Right kidney (tissue), 1 donor: Measurements from ENCODE around the gene SAMSN1.
"Not testable (repeated sequence)": the region's sequence is repeated elsewhere in the genome, so short reads cannot be mapped to it uniquely, and the experiment has no call there.

Experiments used
- DNase-seq: peaks from one replicate; pipeline ENCODE4 v3.0.0-alpha.2; 2016

The SAMSN1 gene

GRCh38 chr21:14567331-14568279, 21.5 kb upstream of the SAMSN1 start:
- DNase-seq = no peak

- no peak for DNase-seq
Observed at GRCh38 chr21:14566894-14567293, 20.8 kb upstream of the SAMSN1 start.

GRCh38 chr21:14562959-14563358, 16.8 kb upstream of the SAMSN1 start:
- DNase-seq = no peak

GRCh38 chr21:14560555-14560954, 14.4 kb upstream of the SAMSN1 start:
- DNase-seq = no peak

- DNase-seq = no peak
Observed at GRCh38 chr21:14560139-14560538, 14.0 kb upstream of the SAMSN1 start.

- DNase-seq = no peak
Observed at GRCh38 chr21:14559102-14559501, 13.0 kb upstream of the SAMSN1 start.

- no peak for DNase-seq
Observed at GRCh38 chr21:14557413-14557812, 11.3 kb upstream of the SAMSN1 start.

- no peak for DNase-seq
Observed at GRCh38 chr21:14554948-14555347, 8.8 kb upstream of the SAMSN1 start.

- no peak for DNase-seq
Observed at GRCh38 chr21:14553422-14553821, 7.3 kb upstream of the SAMSN1 start.

GRCh38 chr21:14551741-14552140, 5.6 kb upstream of the SAMSN1 start:
- no peak for DNase-seq

GRCh38 chr21:14550135-14550534, 4.0 kb upstream of the SAMSN1 start:
- no peak for DNase-seq

GRCh38 chr21:14548779-14549178, 2.7 kb upstream of the SAMSN1 start:
- DNase-seq = no peak

GRCh38 chr21:14547834-14548513, 1.9 kb upstream of the SAMSN1 start:
- DNase-seq = no peak

GRCh38 chr21:14546719-14547118, 604 bp upstream of the SAMSN1 start:
- DNase-seq = not testable (repeated sequence)

GRCh38 chr21:14543983-14544382, 2.1 kb downstream of the SAMSN1 start:
- DNase-seq = no peak

- no peak for DNase-seq
Observed at GRCh38 chr21:14542638-14543037, 3.5 kb downstream of the SAMSN1 start.

GRCh38 chr21:14541841-14542490, 4.1 kb downstream of the SAMSN1 start:
- DNase-seq = no peak

GRCh38 chr21:14538483-14538882, 7.6 kb downstream of the SAMSN1 start:
- DNase-seq = no peak

GRCh38 chr21:14536929-14537328, 9.2 kb downstream of the SAMSN1 start:
- no peak for DNase-seq

GRCh38 chr21:14535702-14536101, 10.4 kb downstream of the SAMSN1 start:
- no peak for DNase-seq

GRCh38 chr21:14533499-14534428, 12.4 kb downstream of the SAMSN1 start:
- DNase-seq = no peak

- DNase-seq = peak; percentile 32
Observed at GRCh38 chr21:14531757-14532316, 14.3 kb downstream of the SAMSN1 start.
